Adrenal gland (tissue), 5 donors: ENCODE data around the gene ADD3.
A peak's percentile ranks its signal among the peaks of the same experiment; 100 is the strongest.

Experiments
- POLR2A ChIP-seq, 2 donors: fragments of 450-650 bp; IDR thresholded peaks; one replicate each; pipeline ENCODE4 v1.6.1; 2017; ENCODE audit warnings: antibody characterized with exemption in 2 of 2, mild to moderate bottlenecking in 2 of 2, moderate library complexity in 1 of 2
- TF ChIP-seq, protein P1 (sequence below), 6 experiments: fragments of 450-650 bp in 4 of 6; fragments of 200-600 bp in 2 of 6; sonication (generic) in 1 of 6; IDR thresholded peaks; 1 replicate in 5 of 6; 2 replicates in 1 of 6; pipeline versions ENCODE4 v1.5.1 to v1.8.0; 2016 to 2021; ENCODE audit warnings: antibody characterized with exemption in 6 of 6, mild to moderate bottlenecking in 2 of 6, moderate library complexity in 1 of 6
- donor health status: DM: no; HTN: no; CAD: no.

DNA sequence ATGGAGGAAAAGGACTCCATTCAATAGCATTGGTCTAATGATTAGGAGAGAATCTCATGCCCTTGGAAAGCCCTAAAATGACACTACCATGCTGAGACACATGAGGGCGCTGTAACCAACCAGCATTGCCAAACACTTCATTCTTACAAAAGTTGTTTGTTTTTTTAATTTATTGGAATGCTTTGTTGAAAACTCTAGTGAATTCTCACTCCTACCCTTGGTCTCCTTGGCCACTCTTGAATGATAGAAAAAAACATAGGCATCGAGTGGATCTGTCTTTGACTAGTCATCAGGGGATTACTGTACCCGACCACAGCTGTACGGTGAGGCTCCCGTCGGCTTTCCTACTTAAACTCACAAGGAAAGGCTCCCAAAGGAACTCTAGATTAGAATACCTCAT is 29.3 kb upstream of the ADD3 start:
- TF ChIP-seq POLR2A (IDR thresholded peaks at IDR 0.05): no peak
- TF ChIP-seq, protein P1, sequence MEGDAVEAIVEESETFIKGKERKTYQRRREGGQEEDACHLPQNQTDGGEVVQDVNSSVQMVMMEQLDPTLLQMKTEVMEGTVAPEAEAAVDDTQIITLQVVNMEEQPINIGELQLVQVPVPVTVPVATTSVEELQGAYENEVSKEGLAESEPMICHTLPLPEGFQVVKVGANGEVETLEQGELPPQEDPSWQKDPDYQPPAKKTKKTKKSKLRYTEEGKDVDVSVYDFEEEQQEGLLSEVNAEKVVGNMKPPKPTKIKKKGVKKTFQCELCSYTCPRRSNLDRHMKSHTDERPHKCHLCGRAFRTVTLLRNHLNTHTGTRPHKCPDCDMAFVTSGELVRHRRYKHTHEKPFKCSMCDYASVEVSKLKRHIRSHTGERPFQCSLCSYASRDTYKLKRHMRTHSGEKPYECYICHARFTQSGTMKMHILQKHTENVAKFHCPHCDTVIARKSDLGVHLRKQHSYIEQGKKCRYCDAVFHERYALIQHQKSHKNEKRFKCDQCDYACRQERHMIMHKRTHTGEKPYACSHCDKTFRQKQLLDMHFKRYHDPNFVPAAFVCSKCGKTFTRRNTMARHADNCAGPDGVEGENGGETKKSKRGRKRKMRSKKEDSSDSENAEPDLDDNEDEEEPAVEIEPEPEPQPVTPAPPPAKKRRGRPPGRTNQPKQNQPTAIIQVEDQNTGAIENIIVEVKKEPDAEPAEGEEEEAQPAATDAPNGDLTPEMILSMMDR (IDR thresholded peaks at IDR 0.05): peak; percentile 38 to 68 (median 60)
